GM13976 (cell line): ENCODE measurements around the gene ATP6V0B.

ENCODE experiments used
- DNase-seq: peaks from one replicate; pipeline ENCODE4 v3.0.0; 2012; ENCODE audit warnings: low spot score
- in situ Hi-C: fragments of 300-500 bp; cut with MboI; formaldehyde crosslinking; loops from one replicate; pipeline ENCODE4 v1.12.0; 2022; ENCODE audit warnings: low sequenced_read_pairs, mixed read lengths, inconsistent platforms; ENCODE audit not compliant: unreplicated experiment
- TF ChIP-seq, protein P1 (sequence below): IDR thresholded peaks from 2 replicates; pipeline ENCODE4 v1.5.1; 2012; ENCODE audit warnings: borderline replicate concordance, mild to moderate bottlenecking; ENCODE audit not compliant: insufficient read depth; ENCODE audit errors: extremely low read depth, missing control alignments, control extremely low read depth

Gene ATP6V0B

GRCh38 chr1:43951021-43951985 is 23.5 kb upstream of the ATP6V0B start:
- TF ChIP-seq, protein P1, sequence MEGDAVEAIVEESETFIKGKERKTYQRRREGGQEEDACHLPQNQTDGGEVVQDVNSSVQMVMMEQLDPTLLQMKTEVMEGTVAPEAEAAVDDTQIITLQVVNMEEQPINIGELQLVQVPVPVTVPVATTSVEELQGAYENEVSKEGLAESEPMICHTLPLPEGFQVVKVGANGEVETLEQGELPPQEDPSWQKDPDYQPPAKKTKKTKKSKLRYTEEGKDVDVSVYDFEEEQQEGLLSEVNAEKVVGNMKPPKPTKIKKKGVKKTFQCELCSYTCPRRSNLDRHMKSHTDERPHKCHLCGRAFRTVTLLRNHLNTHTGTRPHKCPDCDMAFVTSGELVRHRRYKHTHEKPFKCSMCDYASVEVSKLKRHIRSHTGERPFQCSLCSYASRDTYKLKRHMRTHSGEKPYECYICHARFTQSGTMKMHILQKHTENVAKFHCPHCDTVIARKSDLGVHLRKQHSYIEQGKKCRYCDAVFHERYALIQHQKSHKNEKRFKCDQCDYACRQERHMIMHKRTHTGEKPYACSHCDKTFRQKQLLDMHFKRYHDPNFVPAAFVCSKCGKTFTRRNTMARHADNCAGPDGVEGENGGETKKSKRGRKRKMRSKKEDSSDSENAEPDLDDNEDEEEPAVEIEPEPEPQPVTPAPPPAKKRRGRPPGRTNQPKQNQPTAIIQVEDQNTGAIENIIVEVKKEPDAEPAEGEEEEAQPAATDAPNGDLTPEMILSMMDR, result no peak
- DNase-seq, result no peak
- in situ Hi-C loops, result no loop called here

GRCh38 chr1:43952731-43953346 is 21.9 kb upstream of the ATP6V0B start:
- no peak for DNase-seq
- in situ Hi-C loops, result no loop called here
- TF ChIP-seq, protein P1, result no peak

DNA sequence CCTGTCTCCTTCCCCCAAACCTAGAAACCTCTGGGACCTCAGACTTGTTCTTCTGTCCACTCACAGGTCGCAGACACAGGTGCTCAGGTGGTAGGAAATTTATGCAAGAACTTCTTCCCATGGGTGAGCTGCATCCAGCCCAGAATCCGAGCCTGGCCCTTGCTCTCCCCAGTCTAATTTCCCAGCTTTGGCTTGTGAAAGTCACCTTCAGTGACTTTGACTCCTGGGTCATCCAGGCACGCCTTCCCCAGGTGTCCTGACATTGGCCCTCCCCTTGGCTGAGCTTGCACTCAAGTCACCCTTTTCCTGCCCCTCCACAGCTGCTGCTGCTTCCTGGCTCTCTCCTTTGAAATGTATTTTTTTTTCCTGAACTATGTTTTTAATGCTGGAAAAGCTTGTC is 21.4 kb upstream of the ATP6V0B start:
- in situ Hi-C loops, result no loop called here
- TF ChIP-seq, protein P1, result no peak
- no peak for DNase-seq

DNA sequence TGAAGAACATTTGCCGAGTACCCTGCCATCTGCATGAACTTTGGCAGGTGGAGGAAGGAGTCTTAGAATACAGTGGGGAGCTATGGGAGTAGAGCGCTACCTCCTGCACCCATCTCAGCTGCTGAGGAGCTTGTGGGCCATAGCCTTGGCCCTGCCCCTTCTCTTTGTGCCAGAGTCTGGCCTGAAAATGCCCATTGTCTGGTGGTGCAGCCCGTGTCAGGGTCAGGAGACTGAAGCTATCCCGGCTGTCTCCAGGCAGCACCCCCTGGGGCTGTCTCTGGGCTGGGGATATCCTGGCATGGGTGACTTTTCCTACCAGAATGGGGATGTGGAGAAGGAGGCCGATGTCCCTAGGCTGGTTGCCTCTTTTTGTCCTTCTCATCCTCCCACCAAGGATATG is 20.7 kb upstream of the ATP6V0B start:
- DNase-seq, result no peak
- TF ChIP-seq, protein P1, result no peak
- in situ Hi-C loops, result no loop called here

- TF ChIP-seq, protein P1, result no peak
- DNase-seq, result no peak
- in situ Hi-C loops, result no loop called here
These were observed 18.5 kb upstream of the ATP6V0B start for GRCh38 chr1:43956234-43956633.

- in situ Hi-C loops, result no loop called here
- TF ChIP-seq, protein P1, result no peak
These were observed 17.2 kb upstream of the ATP6V0B start for GRCh38 chr1:43957407-43958040.

More at GRCh38 chr1:43957407-43958040, 17.2 kb upstream of the ATP6V0B start:
- DNase-seq, result no peak
